Gastrocnemius medialis (tissue), 4 donors: Measurements from ENCODE around the gene BEND6. TPM values are rescaled to one million over a fixed set of nuclear protein-coding genes. Genes with fewer than 3 reads are reported as not detected.

Experiments
- ATAC-seq, 2 donors: fragments of 150-250 bp; one replicate each; pipeline ENCODE4 v1.9.1; 2016
- DNase-seq, 2 donors: peaks; one replicate each; pipeline ENCODE4 v3.0.0-alpha.2; 2019
- H3K27ac ChIP-seq, 4 donors: fragments of 200-600 bp; sonication (generic); 1 replicate in 1 of 4; 2 replicates in 3 of 4; pipeline ENCODE4 v1.5.1; 2016 to 2018; ENCODE audit warnings: mild to moderate bottlenecking in 2 of 4, moderate library complexity in 1 of 4
- H3K27me3 ChIP-seq, 3 donors: fragments of 200-600 bp; sonication (generic) in 2 of 3; 1 replicate in 1 of 3; 2 replicates in 2 of 3; pipeline versions ENCODE4 v1.5.1 to v1.6.0; 2016 to 2019; ENCODE audit warnings: mild to moderate bottlenecking in 1 of 3, moderate library complexity in 1 of 3
- H3K36me3 ChIP-seq, 2 donors: fragments of 200-600 bp; sonication (generic) in 1 of 2; one replicate each; pipeline ENCODE4 v1.5.1; 2017 to 2018
- H3K4me1 ChIP-seq, 2 donors: fragments of 200-600 bp; sonication (generic) in 1 of 2; one replicate each; pipeline ENCODE4 v1.5.1; 2016 to 2017; ENCODE audit warnings: mild to moderate bottlenecking in 2 of 2
- H3K4me3 ChIP-seq, 4 donors: fragments of 200-600 bp; sonication (generic) in 3 of 4; 1 replicate in 1 of 4; 2 replicates in 3 of 4; pipeline ENCODE4 v1.5.1; 2016 to 2019; ENCODE audit warnings: mild to moderate bottlenecking in 2 of 4
- H3K9me3 ChIP-seq, 3 donors: fragments of 200-600 bp; sonication (generic) in 2 of 3; 1 replicate in 1 of 3; 2 replicates in 2 of 3; pipeline ENCODE4 v1.5.1; 2016 to 2019
- POLR2A ChIP-seq, 2 donors: fragments of 450-650 bp; IDR thresholded peaks; one replicate each; pipeline ENCODE4 v1.6.1; 2017; ENCODE audit warnings: antibody characterized with exemption in 2 of 2, mild to moderate bottlenecking in 2 of 2, moderate library complexity in 2 of 2
- in situ Hi-C, 4 donors: fragments of 200-750 bp; cut with MboI; loops; one replicate each; pipeline versions ENCODE4 v1.15.0 to v1.8.0; 2017; ENCODE audit warnings: low sequenced_read_pairs in 4 of 4
- intact Hi-C: fragments of 100-400 bp; cut with DNase I; formaldehyde crosslinking; loops from one replicate; pipeline ENCODE4 v1.15.1; 2023; ENCODE audit warnings: low total_unique reads
- total RNA-seq, 4 donors: library from RNA; depleted of rRNA; stranded (reverse); fragments of >200 nt; gene quantifications; one replicate each; pipeline versions ENCODE4 v1.1.0 to v1.2.3, GENCODE V29; 2016
- TF ChIP-seq, protein P1 (sequence below), 5 experiments: fragments of 450-650 bp in 3 of 5; fragments of 200-600 bp in 2 of 5; sonication (generic) in 2 of 5; IDR thresholded peaks in 4 of 5; conservative IDR thresholded peaks in 1 of 5; 1 replicate in 4 of 5; 2 replicates in 1 of 5; pipeline ENCODE4 v1.5.1; 2016 to 2019; ENCODE audit warnings: antibody characterized with exemption in 5 of 5, mild to moderate bottlenecking in 3 of 5, moderate library complexity in 3 of 5

BEND6 gene
- total RNA-seq, 4 donors from 2014 or later: 0.15 to 0.97 (median 0.56) TPM

DNA sequence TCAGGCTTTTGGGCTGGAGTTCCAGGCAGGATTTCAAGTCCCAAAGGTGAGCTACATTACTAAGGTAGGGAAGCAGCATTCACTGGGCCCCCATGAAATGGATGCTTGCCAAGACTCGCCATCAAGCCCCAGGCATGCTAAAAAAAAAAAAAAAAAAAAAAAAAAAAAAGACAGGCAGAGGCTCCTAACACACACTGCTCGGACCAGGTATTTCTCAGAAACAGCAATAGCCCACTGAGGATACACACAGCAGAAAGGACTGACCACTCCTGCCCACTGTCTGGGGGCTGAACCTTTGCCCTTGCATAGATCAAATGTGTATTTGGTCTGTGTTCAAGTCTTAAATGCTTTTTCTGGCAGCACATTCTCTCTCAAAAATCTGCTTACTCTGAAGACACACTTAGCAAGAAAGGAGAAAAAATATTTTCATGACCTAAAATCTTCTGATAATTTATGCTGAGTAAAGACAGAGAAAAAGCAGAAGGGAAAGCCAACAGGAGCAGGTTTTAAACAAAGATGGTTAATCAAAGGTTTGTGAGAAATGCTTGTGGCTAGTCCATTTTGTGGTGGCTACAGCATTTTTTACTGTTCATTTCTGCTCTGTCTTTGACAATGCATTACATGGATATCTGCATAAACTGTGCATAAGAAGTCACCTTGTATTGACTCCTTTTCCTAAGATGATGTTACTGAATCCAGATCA lies 37.9 kb upstream of the BEND6 start:
- Histone ChIP-seq H3K27me3 (no peaks in the 10 kb centered on the region), H3K9me3 (no peaks in the 10 kb centered on the region), H3K36me3 (no peaks in the 10 kb centered on the region), H3K4me3 (no peak overlapping the region), H3K27ac (no peak overlapping the region), H3K4me1 (peaks cover 3 to 5% of the 10 kb centered on the region in 2 donors)
- TF ChIP-seq, protein P1, sequence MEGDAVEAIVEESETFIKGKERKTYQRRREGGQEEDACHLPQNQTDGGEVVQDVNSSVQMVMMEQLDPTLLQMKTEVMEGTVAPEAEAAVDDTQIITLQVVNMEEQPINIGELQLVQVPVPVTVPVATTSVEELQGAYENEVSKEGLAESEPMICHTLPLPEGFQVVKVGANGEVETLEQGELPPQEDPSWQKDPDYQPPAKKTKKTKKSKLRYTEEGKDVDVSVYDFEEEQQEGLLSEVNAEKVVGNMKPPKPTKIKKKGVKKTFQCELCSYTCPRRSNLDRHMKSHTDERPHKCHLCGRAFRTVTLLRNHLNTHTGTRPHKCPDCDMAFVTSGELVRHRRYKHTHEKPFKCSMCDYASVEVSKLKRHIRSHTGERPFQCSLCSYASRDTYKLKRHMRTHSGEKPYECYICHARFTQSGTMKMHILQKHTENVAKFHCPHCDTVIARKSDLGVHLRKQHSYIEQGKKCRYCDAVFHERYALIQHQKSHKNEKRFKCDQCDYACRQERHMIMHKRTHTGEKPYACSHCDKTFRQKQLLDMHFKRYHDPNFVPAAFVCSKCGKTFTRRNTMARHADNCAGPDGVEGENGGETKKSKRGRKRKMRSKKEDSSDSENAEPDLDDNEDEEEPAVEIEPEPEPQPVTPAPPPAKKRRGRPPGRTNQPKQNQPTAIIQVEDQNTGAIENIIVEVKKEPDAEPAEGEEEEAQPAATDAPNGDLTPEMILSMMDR (IDR thresholded peaks at IDR 0.05 in 4 of 5, conservative IDR thresholded peaks at IDR 0.05 in 1 of 5): no peak
- TF ChIP-seq POLR2A (IDR thresholded peaks at IDR 0.05): no peak
- intact Hi-C loops (no loop called here), in situ Hi-C loops (loop anchor here in 1 of 4 donors (25.0 kb wide), 1 partner anchor 95 kb away; no protein-coding TSS in a partner anchor)
- DNase-seq (no peak), ATAC-seq (no peak)

DNA sequence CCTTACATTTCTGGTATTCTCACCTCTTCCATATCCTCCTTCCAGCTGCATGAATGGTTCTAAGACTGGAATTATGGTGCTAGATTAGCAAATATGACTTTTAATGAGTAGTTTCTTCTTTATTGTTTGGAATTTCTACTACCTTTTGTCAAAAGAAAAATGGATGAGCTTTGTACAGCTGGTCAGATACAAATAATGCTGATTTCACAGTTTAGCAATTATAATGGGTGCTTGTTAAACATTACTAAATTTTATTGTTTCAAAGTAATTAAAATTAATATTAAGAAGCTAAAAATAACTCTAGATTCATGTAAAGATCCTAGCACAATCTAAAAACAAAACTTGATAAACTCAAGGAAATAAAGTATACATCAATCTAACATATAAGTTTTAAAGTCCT lies 32.3 kb upstream of the BEND6 start:
- DNase-seq: no peak
- no peaks in the 10 kb centered on the region for H3K36me3 ChIP-seq
- no peaks in the 10 kb centered on the region for H3K9me3 ChIP-seq
- no peak overlapping the region for H3K27ac ChIP-seq
- ATAC-seq: no peak
- intact Hi-C loops (no loop called here), in situ Hi-C loops (loop anchor here in 1 of 4 donors (25.0 kb wide), 1 partner anchor 90 kb away; no protein-coding TSS in a partner anchor)
- H3K27me3 ChIP-seq: no peaks in the 10 kb centered on the region
- TF ChIP-seq POLR2A (IDR thresholded peaks at IDR 0.05): no peak
- TF ChIP-seq, protein P1 (IDR thresholded peaks at IDR 0.05 in 4 of 5, conservative IDR thresholded peaks at IDR 0.05 in 1 of 5): no peak
- no peaks in the 10 kb centered on the region for H3K4me1 ChIP-seq
- H3K4me3 ChIP-seq: no peak overlapping the region

DNA sequence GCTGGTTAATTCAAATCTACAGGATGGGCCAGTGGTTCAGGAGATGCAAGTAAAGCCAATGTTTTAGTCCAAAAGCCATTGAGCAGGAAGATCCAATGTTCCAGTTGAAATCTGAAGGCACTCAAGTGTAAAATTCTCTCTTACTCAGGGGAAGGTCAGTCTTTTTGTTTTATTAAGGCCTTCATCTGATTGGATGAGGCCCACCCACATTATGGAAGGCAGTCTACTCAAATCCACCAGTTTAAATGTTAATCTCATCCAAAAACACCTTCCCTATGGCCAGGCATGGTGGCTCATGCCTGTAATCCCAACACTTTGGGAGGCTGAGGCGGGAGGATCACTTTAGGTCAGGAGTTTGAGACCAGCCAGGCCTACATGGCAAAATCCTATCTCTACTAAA lies 31.3 kb upstream of the BEND6 start:
- TF ChIP-seq POLR2A (IDR thresholded peaks at IDR 0.05): no peak
- TF ChIP-seq, protein P1 (IDR thresholded peaks at IDR 0.05 in 4 of 5, conservative IDR thresholded peaks at IDR 0.05 in 1 of 5): no peak
- no peaks in the 10 kb centered on the region for H3K9me3 ChIP-seq
- H3K4me3 ChIP-seq: no peak overlapping the region
- intact Hi-C loops (no loop called here), in situ Hi-C loops (loop anchor here in 1 of 4 donors (25.0 kb wide), 1 partner anchor 89 kb away; no protein-coding TSS in a partner anchor)
- H3K27me3 ChIP-seq: no peaks in the 10 kb centered on the region
- DNase-seq (no peak), ATAC-seq (no peak)
- no peak overlapping the region for H3K27ac ChIP-seq
- no peaks in the 10 kb centered on the region for H3K36me3 ChIP-seq
- H3K4me1 ChIP-seq: no peaks in the 10 kb centered on the region

DNA sequence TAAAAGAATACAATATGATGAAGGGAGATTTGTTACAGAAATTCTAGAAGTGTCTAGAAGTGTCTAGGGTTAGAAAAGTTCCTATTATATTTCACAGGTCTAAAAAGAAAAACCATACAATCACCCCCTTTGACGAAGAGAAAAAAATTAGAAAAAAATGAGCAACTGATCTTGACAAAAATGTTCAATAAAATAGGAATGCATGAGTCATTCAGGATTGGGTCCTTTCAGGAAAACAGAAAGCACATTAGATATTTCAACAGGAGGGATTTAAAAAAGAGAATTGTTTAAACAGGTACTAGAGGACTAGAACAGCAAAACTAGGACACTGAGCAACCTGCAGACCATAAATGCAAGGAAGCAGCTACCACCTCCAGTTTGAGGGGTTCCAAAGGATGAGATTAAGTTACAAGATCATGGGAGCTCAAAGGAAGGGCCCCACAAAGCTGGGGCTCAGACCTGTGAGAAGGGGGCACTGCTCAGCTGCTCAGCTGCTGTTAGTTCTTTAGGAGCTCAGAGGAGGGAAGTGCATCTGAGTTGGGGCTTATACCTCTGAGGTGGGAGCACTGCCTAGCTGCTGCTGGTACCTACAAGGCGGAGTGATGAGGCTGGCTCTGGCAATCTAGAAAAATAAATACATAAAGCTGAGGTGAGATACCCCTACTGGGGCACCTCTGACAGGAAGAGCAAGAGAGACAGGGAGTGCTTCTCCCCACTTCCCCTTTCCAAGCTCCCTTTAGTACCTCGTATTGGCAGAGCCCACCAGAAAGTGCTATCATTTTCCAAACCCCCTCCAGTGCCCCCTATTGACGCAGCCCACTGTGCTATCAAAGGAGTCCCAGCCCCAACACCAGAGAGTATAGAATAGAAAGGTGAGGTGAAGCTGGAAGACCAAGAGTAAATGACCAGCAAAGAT lies 27.1 kb upstream of the BEND6 start:
- TF ChIP-seq POLR2A (IDR thresholded peaks at IDR 0.05): no peak
- TF ChIP-seq, protein P1 (IDR thresholded peaks at IDR 0.05 in 4 of 5, conservative IDR thresholded peaks at IDR 0.05 in 1 of 5): no peak
- intact Hi-C loops: no loop called here
- Histone ChIP-seq H3K27ac (no peak overlapping the region), H3K4me3 (no peak overlapping the region), H3K9me3 (no peaks in the 10 kb centered on the region), H3K4me1 (no peaks in the 10 kb centered on the region), H3K27me3 (no peaks in the 10 kb centered on the region), H3K36me3 (no peaks in the 10 kb centered on the region)
- DNase-seq: no peak
- in situ Hi-C loops: no loop called here
- ATAC-seq: no peak
